Osteoblast (primary cell): Measurements from ENCODE around the gene CSH1. TPM values are rescaled to one million over a fixed set of nuclear protein-coding genes. Genes with fewer than 3 reads are reported as not detected.
"Not testable (repeated sequence)": the region's sequence is repeated elsewhere in the genome, so short reads cannot be mapped to it uniquely, and the experiment has no call there.

ENCODE experiments used
- DNase-seq: peaks from one replicate; pipeline ENCODE4 v3.0.0; 2011; ENCODE audit warnings: low spot score, mixed read lengths; ENCODE audit not compliant: insufficient read length; ENCODE audit errors: missing footprints
- H2AFZ ChIP-seq: 2 replicates; pipeline ENCODE4 v1.6.0; 2011; ENCODE audit warnings: mild to moderate bottlenecking, low read length
- H3K27ac ChIP-seq: 2 replicates; pipeline ENCODE4 v1.5.1; 2011; ENCODE audit warnings: mild to moderate bottlenecking, low read depth, low read length, moderate library complexity
- H3K27me3 ChIP-seq: 2 replicates; pipeline ENCODE4 v1.6.0; 2012; ENCODE audit warnings: mild to moderate bottlenecking, control low read depth, inconsistent platforms, low read length, moderate library complexity; ENCODE audit not compliant: insufficient read depth
- H3K36me3 ChIP-seq: 2 replicates; pipeline ENCODE4 v1.5.1; 2011; ENCODE audit warnings: mild to moderate bottlenecking, low read length, control low read depth, moderate library complexity; ENCODE audit not compliant: insufficient read depth
- H3K4me1 ChIP-seq: 2 replicates; pipeline ENCODE4 v1.5.1; 2011; ENCODE audit warnings: mild to moderate bottlenecking, low read length, control low read depth, moderate library complexity; ENCODE audit not compliant: insufficient read depth
- H3K4me2 ChIP-seq: 2 replicates; pipeline ENCODE4 v1.6.0; 2011; ENCODE audit warnings: mild to moderate bottlenecking, low read length; ENCODE audit not compliant: insufficient read depth
- H3K4me3 ChIP-seq: fragments of 200-600 bp; sonication (generic); 3 replicates; pipeline ENCODE4 v1.5.1; 2012; ENCODE audit warnings: mild to moderate bottlenecking, low read length, inconsistent platforms; ENCODE audit not compliant: insufficient read depth
- H3K79me2 ChIP-seq: 2 replicates; pipeline ENCODE4 v1.6.0; 2012; ENCODE audit warnings: mild to moderate bottlenecking, low read length, control low read depth, inconsistent platforms; ENCODE audit not compliant: insufficient read depth
- H3K9me3 ChIP-seq: 2 replicates; pipeline ENCODE4 v1.5.1; 2011; ENCODE audit warnings: low read depth, low read length, control low read depth
- H4K20me1 ChIP-seq: 2 replicates; pipeline ENCODE4 v1.6.0; 2012; ENCODE audit warnings: mild to moderate bottlenecking, low read length, control low read depth; ENCODE audit not compliant: insufficient read depth
- total RNA-seq: library from RNA; depleted of rRNA; stranded (reverse); fragments of >200 nt; gene quantifications from 2 replicates; pipeline ENCODE4 v1.2.3, GENCODE V29; 2012
- TF ChIP-seq, protein P1 (sequence below): IDR thresholded peaks from 2 replicates; pipeline ENCODE4 v1.5.1; 2011; ENCODE audit warnings: mild to moderate bottlenecking, low read depth, low read length, moderate library complexity; ENCODE audit errors: extremely low read depth

Gene CSH1
- total RNA-seq, 1 donor = not detected

DNA sequence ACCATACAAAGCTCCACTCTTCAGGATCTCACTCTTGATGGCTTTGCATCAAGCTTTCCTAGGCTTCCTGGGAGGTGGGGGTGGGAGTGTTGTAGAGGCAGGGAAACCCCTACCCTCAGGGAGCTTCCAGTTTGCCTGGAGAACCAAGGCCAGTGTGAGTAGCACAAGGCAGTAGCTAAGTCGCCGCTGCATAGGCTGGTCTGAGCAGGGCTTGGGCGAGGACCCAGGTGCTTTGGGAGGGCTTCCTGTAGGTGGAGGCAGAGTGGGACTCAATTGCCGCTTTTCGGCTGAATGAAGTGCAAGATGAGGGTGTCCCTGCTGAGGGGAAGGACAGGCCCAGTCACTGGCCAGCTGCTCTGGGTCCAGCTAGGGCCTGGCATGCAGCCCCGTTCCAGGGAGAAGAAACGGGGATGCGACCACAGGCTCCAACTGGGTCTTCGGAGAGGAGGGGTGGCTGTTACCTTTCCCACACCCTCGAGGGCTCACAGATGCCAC is 31.8 kb upstream of the CSH1 start:
- Histone ChIP-seq H3K27me3 (no peaks in the 10 kb centered on the region), H2AFZ (no peak overlapping the region), H3K9me3 (no peaks in the 10 kb centered on the region), H3K27ac (no peak overlapping the region), H3K4me1 (no peaks in the 10 kb centered on the region), H3K4me2 (no peak overlapping the region), H3K79me2 (no peaks in the 10 kb centered on the region), H3K4me3 (no peak overlapping the region), H4K20me1 (no peaks in the 10 kb centered on the region), H3K36me3 (no peaks in the 10 kb centered on the region)
- TF ChIP-seq, protein P1, sequence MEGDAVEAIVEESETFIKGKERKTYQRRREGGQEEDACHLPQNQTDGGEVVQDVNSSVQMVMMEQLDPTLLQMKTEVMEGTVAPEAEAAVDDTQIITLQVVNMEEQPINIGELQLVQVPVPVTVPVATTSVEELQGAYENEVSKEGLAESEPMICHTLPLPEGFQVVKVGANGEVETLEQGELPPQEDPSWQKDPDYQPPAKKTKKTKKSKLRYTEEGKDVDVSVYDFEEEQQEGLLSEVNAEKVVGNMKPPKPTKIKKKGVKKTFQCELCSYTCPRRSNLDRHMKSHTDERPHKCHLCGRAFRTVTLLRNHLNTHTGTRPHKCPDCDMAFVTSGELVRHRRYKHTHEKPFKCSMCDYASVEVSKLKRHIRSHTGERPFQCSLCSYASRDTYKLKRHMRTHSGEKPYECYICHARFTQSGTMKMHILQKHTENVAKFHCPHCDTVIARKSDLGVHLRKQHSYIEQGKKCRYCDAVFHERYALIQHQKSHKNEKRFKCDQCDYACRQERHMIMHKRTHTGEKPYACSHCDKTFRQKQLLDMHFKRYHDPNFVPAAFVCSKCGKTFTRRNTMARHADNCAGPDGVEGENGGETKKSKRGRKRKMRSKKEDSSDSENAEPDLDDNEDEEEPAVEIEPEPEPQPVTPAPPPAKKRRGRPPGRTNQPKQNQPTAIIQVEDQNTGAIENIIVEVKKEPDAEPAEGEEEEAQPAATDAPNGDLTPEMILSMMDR = no peak
- DNase-seq = no peak

DNA sequence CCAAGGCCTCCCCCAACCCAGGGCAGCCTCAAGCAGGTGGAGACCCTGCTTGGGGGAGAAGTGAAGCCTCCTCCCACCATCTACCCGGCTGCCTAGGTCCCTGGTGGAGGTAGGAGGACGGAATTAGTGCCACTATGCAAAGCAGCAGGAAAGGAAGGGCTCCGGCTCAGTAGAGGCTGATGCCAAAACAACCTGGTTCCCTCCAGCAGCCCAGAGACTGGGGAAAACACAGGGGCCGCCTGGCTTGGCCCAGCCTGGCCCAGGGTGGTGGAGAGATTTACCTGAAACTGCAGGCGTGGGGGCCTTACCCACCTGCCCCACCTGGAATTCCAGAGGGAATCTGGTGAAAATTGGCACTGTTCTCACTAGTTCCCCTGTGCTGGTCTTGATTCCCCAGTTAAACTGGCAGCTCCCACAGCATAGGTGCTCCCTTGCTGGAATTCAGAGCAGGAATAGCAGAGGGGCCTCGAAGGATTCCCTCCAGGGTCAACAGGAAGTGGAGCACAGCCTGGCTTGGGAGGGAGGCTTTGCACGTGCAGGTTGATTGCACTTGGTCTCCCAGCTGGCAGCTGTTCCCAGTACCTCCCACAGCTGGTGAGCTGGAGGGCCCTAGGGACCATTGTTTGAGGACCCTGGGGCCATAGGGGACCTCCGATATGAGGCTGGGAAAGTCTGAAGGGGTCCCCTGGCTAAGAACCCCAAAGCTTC is 31.2 kb upstream of the CSH1 start:
- Histone ChIP-seq H2AFZ (no peak overlapping the region), H3K4me3 (no peak overlapping the region), H3K36me3 (no peaks in the 10 kb centered on the region), H3K9me3 (no peaks in the 10 kb centered on the region), H3K27me3 (no peaks in the 10 kb centered on the region), H3K79me2 (no peaks in the 10 kb centered on the region), H3K4me1 (no peaks in the 10 kb centered on the region), H4K20me1 (no peaks in the 10 kb centered on the region), H3K4me2 (no peak overlapping the region), H3K27ac (no peak overlapping the region)
- TF ChIP-seq, protein P1 = no peak
- peak; percentile 67 for DNase-seq

DNA sequence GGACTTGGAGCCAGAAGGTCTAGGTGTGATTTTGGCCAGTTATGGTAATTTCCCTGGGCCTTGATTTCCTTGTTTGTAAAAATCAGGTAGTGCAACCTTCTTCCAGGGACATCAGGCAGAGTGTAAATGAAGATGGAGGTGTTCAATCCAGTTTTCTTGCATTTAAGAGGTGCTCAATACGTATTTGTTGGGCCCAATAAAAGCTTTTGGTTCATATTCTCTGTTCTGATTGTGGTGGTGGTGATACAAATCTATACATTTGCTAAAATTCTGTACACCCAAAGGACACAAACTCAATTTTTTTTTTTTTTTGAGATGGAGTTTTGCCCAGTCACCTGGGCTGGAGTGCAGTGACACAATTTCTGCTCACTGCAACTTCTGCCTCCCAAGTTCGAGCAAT is 29.8 kb upstream of the CSH1 start:
- Histone ChIP-seq H3K27ac (no peak overlapping the region), H3K9me3 (no peaks in the 10 kb centered on the region), H3K36me3 (no peaks in the 10 kb centered on the region), H3K4me1 (no peaks in the 10 kb centered on the region), H2AFZ (no peak overlapping the region), H4K20me1 (no peaks in the 10 kb centered on the region), H3K79me2 (no peaks in the 10 kb centered on the region), H3K4me2 (no peak overlapping the region), H3K27me3 (no peaks in the 10 kb centered on the region), H3K4me3 (no peak overlapping the region)
- peak; percentile 41 for DNase-seq
- TF ChIP-seq, protein P1 = no peak

DNA sequence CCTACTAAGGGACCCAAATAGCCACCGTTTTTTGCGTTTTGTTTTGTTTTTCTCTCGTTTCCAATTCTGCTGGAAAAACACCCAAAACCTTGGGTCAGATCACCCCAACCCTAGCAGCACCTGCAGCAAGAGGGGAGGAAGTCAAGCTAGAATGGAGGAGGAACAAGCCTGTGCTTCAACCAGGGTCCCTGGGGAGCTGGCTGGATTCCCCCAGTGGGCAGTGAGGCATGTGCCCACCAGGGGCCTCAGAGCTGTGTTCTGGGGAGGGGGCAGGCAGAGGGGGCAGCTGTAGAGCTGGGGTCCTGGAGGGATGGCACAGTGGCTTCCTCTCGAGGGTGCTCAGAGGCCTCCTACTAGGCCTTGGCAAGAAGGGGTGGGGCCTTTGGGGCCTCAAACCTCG is 29.2 kb upstream of the CSH1 start:
- H3K9me3 ChIP-seq = no peaks in the 10 kb centered on the region
- TF ChIP-seq, protein P1 = no peak
- no peaks in the 10 kb centered on the region for H3K4me1 ChIP-seq
- H2AFZ ChIP-seq = no peak overlapping the region
- peak; percentile 73 for DNase-seq
- no peaks in the 10 kb centered on the region for H3K27me3 ChIP-seq
- H4K20me1 ChIP-seq = no peaks in the 10 kb centered on the region
- H3K36me3 ChIP-seq = no peaks in the 10 kb centered on the region
- H3K27ac ChIP-seq = no peak overlapping the region
- H3K4me3 ChIP-seq = no peak overlapping the region
- H3K4me2 ChIP-seq = no peak overlapping the region
- no peaks in the 10 kb centered on the region for H3K79me2 ChIP-seq

DNA sequence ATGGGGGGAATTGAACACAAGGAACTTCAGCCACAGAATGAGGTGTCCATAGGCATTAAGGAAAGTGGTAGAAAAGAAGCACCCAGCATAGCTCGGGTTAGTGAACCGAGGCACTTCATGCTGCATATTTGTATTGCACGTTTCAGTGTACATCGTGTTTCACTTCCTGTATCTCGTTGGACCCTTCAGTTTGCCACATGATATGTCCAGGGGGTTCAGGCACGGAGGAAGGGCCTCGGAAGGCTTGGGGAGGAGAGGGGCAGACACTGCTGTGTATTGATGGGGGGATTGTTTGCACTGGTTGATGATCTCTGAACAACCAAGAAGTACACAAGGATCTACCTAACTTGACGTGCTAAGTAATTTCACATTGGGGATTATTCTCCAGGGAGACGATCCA is 26.0 kb upstream of the CSH1 start:
- not testable (repeated sequence) for H3K79me2 ChIP-seq, H2AFZ ChIP-seq, H3K4me3 ChIP-seq, H3K9me3 ChIP-seq, H3K36me3 ChIP-seq, DNase-seq, H4K20me1 ChIP-seq, H3K4me2 ChIP-seq, H3K27ac ChIP-seq, H3K27me3 ChIP-seq, H3K4me1 ChIP-seq

DNA sequence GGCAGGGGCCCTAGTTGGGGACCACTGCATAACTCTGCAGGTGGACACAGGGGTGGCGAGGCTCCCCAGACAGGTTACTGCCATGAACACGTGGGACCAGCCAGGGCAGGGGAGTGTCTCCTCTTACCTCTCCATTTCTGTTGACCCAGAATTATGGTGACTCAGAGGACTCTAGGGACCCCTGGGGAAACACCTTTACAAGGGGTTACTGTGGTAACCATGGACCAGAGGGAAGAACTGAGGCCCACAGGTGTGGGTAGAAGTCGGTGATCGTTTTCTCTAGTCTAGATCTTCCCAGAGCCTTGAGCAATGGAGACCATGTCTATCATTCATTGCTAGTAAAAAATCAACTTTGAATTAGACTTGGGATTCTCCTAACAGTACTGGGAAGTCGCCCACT is 24.4 kb upstream of the CSH1 start:
- H3K27ac ChIP-seq, H3K9me3 ChIP-seq, H3K79me2 ChIP-seq, H3K4me3 ChIP-seq, DNase-seq, H4K20me1 ChIP-seq, H2AFZ ChIP-seq, H3K36me3 ChIP-seq, H3K4me1 ChIP-seq, H3K27me3 ChIP-seq, H3K4me2 ChIP-seq: not testable (repeated sequence)
